Measurements from ENCODE around the gene TIMM29.

- no peak for TF ChIP-seq CTCF (IDR thresholded peaks at IDR 0.05)
- no peak for TF ChIP-seq POLR2A (IDR thresholded peaks at IDR 0.05)
Measured at GRCh38 chr19:10921199-10921909, 7.3 kb upstream of the TIMM29 start.
